HEK293 (cell line): ENCODE results near the gene DUSP22.

Experiments
- CTCF ChIP-seq: fragments of 450-650 bp; formaldehyde crosslinking; IDR thresholded peaks from 2 replicates; pipeline ENCODE4 v1.5.1; 2016; ENCODE audit warnings: missing biosample characterization, missing genetic modification characterization
- ZBTB49 ChIP-seq: fragments of 450-650 bp; formaldehyde crosslinking; IDR thresholded peaks from 2 replicates; pipeline ENCODE4 v1.5.1; 2016; ENCODE audit warnings: missing biosample characterization, missing genetic modification characterization, low read depth
- ZNF792 ChIP-seq: fragments of 450-650 bp; formaldehyde crosslinking; IDR thresholded peaks from 2 replicates; pipeline ENCODE4 v1.5.1; 2016; ENCODE audit warnings: missing biosample characterization, missing genetic modification characterization

GRCh38 chr6:357791-358341, 65.6 kb downstream of the DUSP22 start:
- TF ChIP-seq CTCF (tag by site-specific recombination) (no peak), ZNF792 (tag by site-specific recombination) (no peak), ZBTB49 (tag by site-specific recombination) (no peak)
